Smooth muscle cell (in vitro differentiated cells): ENCODE measurements around the gene THEMIS. TPM values are rescaled to one million over a fixed set of nuclear protein-coding genes. Genes with fewer than 3 reads are reported as not detected.

Experiments
- DNase-seq: peaks from one replicate; lab custom pipeline; 2025; ENCODE audit not compliant: unreplicated experiment; lab: John Stamatoyannopoulos, UW
- H2AFZ ChIP-seq: fragments of 200-600 bp; sonication (generic); 2 replicates; pipeline ENCODE4 v1.6.0; 2016; ENCODE audit warnings: antibody characterized with exemption, low read depth, mild to moderate bottlenecking
- H3F3A ChIP-seq: fragments of 200-600 bp; sonication (generic); 2 replicates; pipeline ENCODE4 v1.6.0; 2017; ENCODE audit warnings: antibody characterized with exemption, low read depth
- H3K27ac ChIP-seq: fragments of 200-600 bp; sonication (generic); 2 replicates; pipeline ENCODE4 v1.5.1; 2016; ENCODE audit warnings: low read depth, mild to moderate bottlenecking
- H3K27me3 ChIP-seq: fragments of 200-600 bp; sonication (generic); 2 replicates; pipeline ENCODE4 v1.6.1; 2016; ENCODE audit warnings: low read depth, mild to moderate bottlenecking
- H3K36me3 ChIP-seq: fragments of 200-600 bp; sonication (generic); 2 replicates; pipeline ENCODE4 v1.5.1; 2016; ENCODE audit warnings: low read depth
- H3K4me1 ChIP-seq: fragments of 200-600 bp; sonication (generic); 2 replicates; pipeline ENCODE4 v1.5.1; 2016; ENCODE audit warnings: low read depth
- H3K4me2 ChIP-seq: fragments of 200-600 bp; sonication (generic); 2 replicates; pipeline ENCODE4 v1.6.0; 2016; ENCODE audit warnings: mild to moderate bottlenecking
- H3K4me3 ChIP-seq: fragments of 200-600 bp; sonication (generic); 2 replicates; pipeline ENCODE4 v1.5.1; 2016; ENCODE audit warnings: mild to moderate bottlenecking
- H3K79me2 ChIP-seq: fragments of 200-600 bp; sonication (generic); 2 replicates; pipeline ENCODE4 v1.6.0; 2016; ENCODE audit warnings: low read depth, mild to moderate bottlenecking
- H3K9ac ChIP-seq: fragments of 200-600 bp; sonication (generic); 2 replicates; pipeline ENCODE4 v1.6.0; 2016; ENCODE audit warnings: low read depth
- H3K9me3 ChIP-seq: fragments of 200-600 bp; sonication (generic); replicated peaks from 2 replicates; pipeline ENCODE4 v1.5.1; 2016; ENCODE audit warnings: low read depth
- H4K20me1 ChIP-seq: fragments of 200-600 bp; sonication (generic); 2 replicates; pipeline ENCODE4 v1.6.0; 2016; ENCODE audit warnings: low read depth
- WGBS: methylation state at CpG from one replicate; pipeline ENCODE4 v1.1.7; 2016; ENCODE audit warnings: low lambda C conversion rate; 5-methylcytosine and 5-hydroxymethylcytosine counted together
- polyA plus RNA-seq: library from polyadenylated mRNA; unstranded; fragments of >200 nt; fragmentation: Nextera tagmentation; extraction: Ambion mirVana; gene quantifications from 2 replicates; pipeline ENCODE4 v1.2.1, GENCODE V29; 2016
- total RNA-seq: library from RNA; depleted of rRNA; stranded (reverse); fragments of >200 nt; gene quantifications from 2 replicates; pipeline ENCODE4 v1.2.3, GENCODE V29; 2014
- TF ChIP-seq, protein P1 (sequence below): fragments of 200-600 bp; sonication (generic); IDR thresholded peaks from 2 replicates; pipeline ENCODE4 v1.5.1; 2017; ENCODE audit warnings: borderline replicate concordance, mild to moderate bottlenecking, antibody characterized with exemption; ENCODE audit not compliant: insufficient read depth, poor library complexity, severe bottlenecking

The THEMIS gene
- total and polyA plus RNA-seq, 2 experiments from 2014 or later, result not detected

DNA sequence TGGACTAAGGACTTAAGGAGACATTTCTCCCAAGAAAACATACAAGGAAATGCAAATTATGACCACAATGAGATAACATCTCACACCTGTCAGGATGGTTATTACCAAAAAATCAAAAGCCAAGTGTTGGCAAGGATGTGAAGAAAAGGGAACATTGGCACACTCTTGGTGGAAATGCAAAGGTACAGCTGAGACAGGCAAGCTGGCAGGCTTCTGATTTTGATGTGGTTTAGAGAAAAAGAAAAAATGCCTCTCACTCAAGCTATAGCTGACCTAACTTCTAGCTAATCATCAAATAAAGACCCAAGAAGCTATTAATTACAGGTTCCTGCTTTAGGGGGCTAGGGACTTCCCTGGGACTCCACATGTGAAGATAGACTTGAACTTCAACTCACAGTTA lies 139.8 kb downstream of the THEMIS start:
- H4K20me1 ChIP-seq, result no peaks in the 10 kb centered on the region
- H3K9me3 ChIP-seq, result no peaks in the 10 kb centered on the region
- no peak overlapping the region for H3K4me2 ChIP-seq
- H3F3A ChIP-seq, result no peaks in the 10 kb centered on the region
- H3K4me1 ChIP-seq, result no peaks in the 10 kb centered on the region
- H3K9ac ChIP-seq, result no peak overlapping the region
- DNase-seq, result no peak
- no peak overlapping the region for H2AFZ ChIP-seq
- peaks cover 12% of the 10 kb centered on the region for H3K27me3 ChIP-seq
- no peaks in the 10 kb centered on the region for H3K79me2 ChIP-seq
- H3K4me3 ChIP-seq, result no peak overlapping the region
- no peak overlapping the region for H3K27ac ChIP-seq
- TF ChIP-seq, protein P1, sequence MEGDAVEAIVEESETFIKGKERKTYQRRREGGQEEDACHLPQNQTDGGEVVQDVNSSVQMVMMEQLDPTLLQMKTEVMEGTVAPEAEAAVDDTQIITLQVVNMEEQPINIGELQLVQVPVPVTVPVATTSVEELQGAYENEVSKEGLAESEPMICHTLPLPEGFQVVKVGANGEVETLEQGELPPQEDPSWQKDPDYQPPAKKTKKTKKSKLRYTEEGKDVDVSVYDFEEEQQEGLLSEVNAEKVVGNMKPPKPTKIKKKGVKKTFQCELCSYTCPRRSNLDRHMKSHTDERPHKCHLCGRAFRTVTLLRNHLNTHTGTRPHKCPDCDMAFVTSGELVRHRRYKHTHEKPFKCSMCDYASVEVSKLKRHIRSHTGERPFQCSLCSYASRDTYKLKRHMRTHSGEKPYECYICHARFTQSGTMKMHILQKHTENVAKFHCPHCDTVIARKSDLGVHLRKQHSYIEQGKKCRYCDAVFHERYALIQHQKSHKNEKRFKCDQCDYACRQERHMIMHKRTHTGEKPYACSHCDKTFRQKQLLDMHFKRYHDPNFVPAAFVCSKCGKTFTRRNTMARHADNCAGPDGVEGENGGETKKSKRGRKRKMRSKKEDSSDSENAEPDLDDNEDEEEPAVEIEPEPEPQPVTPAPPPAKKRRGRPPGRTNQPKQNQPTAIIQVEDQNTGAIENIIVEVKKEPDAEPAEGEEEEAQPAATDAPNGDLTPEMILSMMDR, result no peak
- H3K36me3 ChIP-seq, result no peaks in the 10 kb centered on the region

DNA sequence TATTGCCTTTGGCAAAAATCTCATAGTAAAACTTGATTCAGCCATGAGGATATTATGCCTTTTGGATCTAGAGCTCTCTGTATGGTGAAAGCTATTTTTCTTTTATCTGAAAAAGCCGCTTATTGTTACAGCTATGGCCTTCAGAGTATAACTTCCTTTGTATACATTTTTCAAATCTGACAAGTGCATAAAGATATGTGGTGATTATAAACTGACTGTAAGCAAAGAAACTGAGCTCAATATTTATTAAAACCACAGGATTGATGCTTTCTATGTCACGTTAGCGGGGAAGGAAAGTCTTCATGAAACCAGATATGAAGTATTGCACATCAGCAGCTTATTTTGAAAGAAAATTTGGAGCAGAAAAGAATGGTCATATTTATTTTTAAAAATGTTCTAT lies 151.8 kb downstream of the THEMIS start:
- Histone ChIP-seq H4K20me1 (no peaks in the 10 kb centered on the region), H3K79me2 (no peaks in the 10 kb centered on the region), H3K36me3 (no peaks in the 10 kb centered on the region), H3K27me3 (no peaks in the 10 kb centered on the region), H3K9me3 (no peaks in the 10 kb centered on the region), H3K4me2 (no peak overlapping the region), H3K4me3 (no peak overlapping the region), H3K9ac (no peak overlapping the region), H3F3A (no peaks in the 10 kb centered on the region), H3K27ac (no peak overlapping the region), H2AFZ (no peak overlapping the region), H3K4me1 (no peaks in the 10 kb centered on the region)
- WGBS, result 93% methylated on average over 3 of the region's 3 CpGs
- DNase-seq, result no peak
- TF ChIP-seq, protein P1, result no peak

DNA sequence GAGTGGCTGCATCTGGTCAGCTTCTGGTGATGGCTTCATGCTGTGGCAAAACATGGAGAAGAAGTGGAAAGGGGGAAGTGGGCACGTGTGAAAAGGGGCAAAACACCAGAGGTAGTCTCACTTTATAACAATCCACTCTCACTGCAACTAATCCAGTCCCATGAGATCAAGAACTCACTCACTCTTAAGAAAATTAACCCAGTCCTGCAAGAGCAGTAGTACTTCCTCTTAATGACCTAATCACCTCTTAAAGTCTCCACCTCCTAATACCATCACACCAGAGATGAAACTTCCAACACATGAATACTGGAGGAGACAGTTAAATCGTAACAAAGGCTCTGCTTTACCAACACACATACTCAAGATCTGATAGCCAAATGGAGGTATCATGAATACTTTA lies 152.6 kb downstream of the THEMIS start:
- H3K36me3 ChIP-seq, result no peaks in the 10 kb centered on the region
- H3K9ac ChIP-seq, result no peak overlapping the region
- no peak for DNase-seq
- no peaks in the 10 kb centered on the region for H3K9me3 ChIP-seq
- no peaks in the 10 kb centered on the region for H4K20me1 ChIP-seq
- TF ChIP-seq, protein P1, result no peak
- 63% methylated on average over 2 of the region's 2 CpGs for WGBS
- no peak overlapping the region for H2AFZ ChIP-seq
- H3K4me1 ChIP-seq, result no peaks in the 10 kb centered on the region
- no peak overlapping the region for H3K4me3 ChIP-seq
- H3K27ac ChIP-seq, result no peak overlapping the region
- no peak overlapping the region for H3K4me2 ChIP-seq
- no peaks in the 10 kb centered on the region for H3K27me3 ChIP-seq
- no peaks in the 10 kb centered on the region for H3K79me2 ChIP-seq
- no peaks in the 10 kb centered on the region for H3F3A ChIP-seq

DNA sequence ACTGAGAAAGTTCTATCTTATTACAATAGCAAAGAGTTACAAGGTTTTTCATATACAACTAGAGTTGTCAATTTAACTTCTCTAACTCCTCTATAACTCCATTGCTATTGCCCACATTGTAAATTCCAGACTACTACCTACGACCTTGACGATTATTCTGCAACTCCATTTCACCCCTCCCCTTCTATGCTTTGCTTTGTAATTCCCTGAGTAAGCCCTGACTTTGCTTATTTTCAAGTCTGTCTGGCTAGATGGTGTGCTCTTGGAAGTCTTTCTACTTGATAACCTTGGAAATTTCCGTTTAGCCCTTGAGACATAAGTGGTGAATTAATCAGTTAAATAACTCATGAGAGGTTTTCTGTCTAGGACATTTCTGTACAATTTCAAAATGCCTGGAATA lies 162.4 kb downstream of the THEMIS start:
- H3K36me3 ChIP-seq, result no peaks in the 10 kb centered on the region
- H3K4me3 ChIP-seq, result no peak overlapping the region
- H3K9ac ChIP-seq, result no peak overlapping the region
- no peaks in the 10 kb centered on the region for H3K9me3 ChIP-seq
- no peak overlapping the region for H3K4me2 ChIP-seq
- TF ChIP-seq, protein P1, result no peak
- no peak overlapping the region for H3K27ac ChIP-seq
- no peaks in the 10 kb centered on the region for H3F3A ChIP-seq
- 71% methylated on average over 3 of the region's 3 CpGs for WGBS
- H3K27me3 ChIP-seq, result no peaks in the 10 kb centered on the region
- no peak for DNase-seq
- H3K4me1 ChIP-seq, result no peaks in the 10 kb centered on the region
- no peak overlapping the region for H2AFZ ChIP-seq
- no peaks in the 10 kb centered on the region for H3K79me2 ChIP-seq
- H4K20me1 ChIP-seq, result no peaks in the 10 kb centered on the region
